K562 (cell line): ENCODE data around the gene CNPY4. TPM values are rescaled to one million over a fixed set of nuclear protein-coding genes. Genes with fewer than 3 reads are reported as not detected.

ENCODE experiments used
- CBX1 ChIP-seq: sonication (generic); IDR thresholded peaks from 2 replicates; pipeline ENCODE4 v1.6.1; 2016; ENCODE audit warnings: antibody characterized with exemption, low read depth, mild to moderate bottlenecking
- CCNT2 ChIP-seq: IDR thresholded peaks from 2 replicates; pipeline ENCODE4 v1.6.1; 2011; ENCODE audit warnings: borderline replicate concordance, low read depth, mild to moderate bottlenecking, moderate library complexity, mixed read lengths, low read length; ENCODE audit not compliant: insufficient read length; ENCODE audit errors: extremely low read depth
- CEBPB ChIP-seq: fragments of 450-650 bp; IDR thresholded peaks from 2 replicates; pipeline ENCODE4 v1.6.1; 2016; ENCODE audit warnings: missing genetic modification characterization, missing compliant biosample characterization
- CREM ChIP-seq: IDR thresholded peaks from 2 replicates; pipeline ENCODE4 v1.6.1; 2014; ENCODE audit warnings: antibody characterized with exemption, low read depth
- CTCFL ChIP-seq: IDR thresholded peaks from 2 replicates; pipeline ENCODE4 v1.6.1; 2011; ENCODE audit warnings: borderline replicate concordance, low read depth, mild to moderate bottlenecking, moderate library complexity, low read length; ENCODE audit not compliant: insufficient read depth, poor library complexity, severe bottlenecking
- HNRNPUL1 ChIP-seq: fragments of 200-400 bp; formaldehyde crosslinking; IDR thresholded peaks from 2 replicates; pipeline ENCODE4 v1.6.1; 2017; ENCODE audit warnings: low read length
- MAFK ChIP-seq: IDR thresholded peaks from 2 replicates; pipeline ENCODE4 v1.6.1; 2011; ENCODE audit warnings: low read length, improper control_type of control experiment
- MNT ChIP-seq, 2 experiments: fragments of 450-650 bp; conservative IDR thresholded peaks; 2 replicates each; pipeline ENCODE4 v1.6.1; 2017; ENCODE audit warnings: mild to moderate bottlenecking in 2 of 2, moderate library complexity in 2 of 2
- NR2F6 ChIP-seq: fragments of 450-650 bp; formaldehyde crosslinking; IDR thresholded peaks from 2 replicates; pipeline ENCODE4 v1.4.0; 2020; ENCODE audit warnings: mild to moderate bottlenecking
- PHB2 ChIP-seq: fragments of 450-650 bp; IDR thresholded peaks from 2 replicates; pipeline ENCODE4 v1.6.1; 2017; ENCODE audit warnings: low read depth
- PHF8 ChIP-seq: fragments of 200-600 bp; sonication (generic); IDR thresholded peaks from 2 replicates; pipeline ENCODE4 v1.6.1; 2012; ENCODE audit warnings: mixed run types, mild to moderate bottlenecking, inconsistent platforms, low read length, moderate library complexity, borderline replicate concordance
- POLR2AphosphoS2 ChIP-seq: IDR thresholded peaks from 2 replicates; pipeline ENCODE4 v1.6.1; 2012; ENCODE audit warnings: low read length, improper control_type of control experiment
- PYGO2 ChIP-seq: fragments of 450-650 bp; IDR thresholded peaks from 2 replicates; pipeline ENCODE4 v1.6.1; 2016; ENCODE audit warnings: mild to moderate bottlenecking, missing genetic modification characterization, moderate library complexity, missing compliant biosample characterization
- RCOR1 ChIP-seq, 2 experiments: IDR thresholded peaks; 2 replicates each; pipeline ENCODE4 v1.6.1; 2012; ENCODE audit warnings: low read depth in 2 of 2, low read length in 2 of 2, borderline replicate concordance in 1 of 2, improper control_type of control experiment in 1 of 2
- RFX7 ChIP-seq: fragments of 250-450 bp; sonication (Bioruptor Pico); IDR thresholded peaks from 2 replicates; pipeline ENCODE4 v1.5.1; 2021; ENCODE audit warnings: mild to moderate bottlenecking
- SAFB ChIP-seq: fragments of 200-400 bp; formaldehyde crosslinking; IDR thresholded peaks from 2 replicates; pipeline ENCODE4 v1.6.1; 2017; ENCODE audit warnings: low read depth, low read length, borderline replicate concordance
- SAFB2 ChIP-seq: fragments of 200-400 bp; formaldehyde crosslinking; IDR thresholded peaks from 2 replicates; pipeline ENCODE4 v1.6.1; 2018; ENCODE audit warnings: borderline replicate concordance, low read length, low read depth, moderate library complexity; ENCODE audit not compliant: severe bottlenecking
- TCF3 ChIP-seq: sonication (generic); formaldehyde crosslinking; IDR thresholded peaks from 2 replicates; pipeline ENCODE4 v1.4.0; 2020; ENCODE audit warnings: mild to moderate bottlenecking, missing genetic modification reagents
- TOE1 ChIP-seq, 2 experiments: fragments of 450-650 bp in 1 of 2; sonication (generic) in 1 of 2; formaldehyde crosslinking in 1 of 2; IDR thresholded peaks; 2 replicates each; pipeline versions ENCODE4 v1.7.1 to v1.8.0; 2016 to 2022; ENCODE audit warnings: borderline replicate concordance in 2 of 2, mild to moderate bottlenecking in 2 of 2, antibody characterized with exemption in 1 of 2, inconsistent platforms in 1 of 2, low read depth in 1 of 2, missing genetic modification reagents in 1 of 2, moderate library complexity in 1 of 2
- ZBTB17 ChIP-seq: fragments of 450-650 bp; formaldehyde crosslinking; IDR thresholded peaks from 2 replicates; pipeline ENCODE4 v1.4.0; 2020; ENCODE audit warnings: mild to moderate bottlenecking
- ZC3H11A ChIP-seq: IDR thresholded peaks from 2 replicates; pipeline ENCODE4 v1.6.1; 2012; ENCODE audit warnings: low read depth, low read length, improper control_type of control experiment
- ZNF239 ChIP-seq: fragments of 250-450 bp; sonication (Bioruptor Pico); IDR thresholded peaks from 2 replicates; pipeline ENCODE4 v1.4.0; 2020; ENCODE audit warnings: mild to moderate bottlenecking
- ZNF644 ChIP-seq: fragments of 200-800 bp; sonication (Bioruptor generic); IDR thresholded peaks from 2 replicates; pipeline ENCODE4 v1.6.1; 2016; ENCODE audit warnings: low read depth, missing genetic modification characterization, missing compliant biosample characterization
- ZNF75A ChIP-seq: fragments of 450-650 bp; formaldehyde crosslinking; IDR thresholded peaks from 2 replicates; pipeline ENCODE4 v1.4.0; 2020; ENCODE audit warnings: mild to moderate bottlenecking
- ZNF764 ChIP-seq: fragments of 250-450 bp; sonication (Bioruptor Pico); IDR thresholded peaks from 2 replicates; pipeline ENCODE4 v1.4.0; 2020; ENCODE audit warnings: low read depth, mild to moderate bottlenecking, moderate library complexity
- ZNF780A ChIP-seq: fragments of 250-450 bp; sonication (Bioruptor Pico); IDR thresholded peaks from 2 replicates; pipeline ENCODE4 v1.5.0; 2021; ENCODE audit warnings: mild to moderate bottlenecking
- polyA plus RNA-seq, 8 experiments: library from polyadenylated mRNA; depleted of rRNA in 4 of 8; stranded (reverse) in 5 of 8; unstranded in 3 of 8; fragments of >200 nt; fragmentation: Nextera tagmentation in 2 of 8; fragmentation: Illumina TruSeq in 1 of 8; extraction: Ambion mirVana in 2 of 8; extraction: Trizol in 1 of 8; gene quantifications; 2 replicates each; pipeline versions ENCODE4 v1.2.1 to v1.2.3, GENCODE V29; 2011 to 2014; ENCODE audit warnings: inconsistent platforms in 1 of 8, missing spikeins in 1 of 8
- total RNA-seq, 7 experiments: library from RNA; depleted of rRNA in 6 of 7; stranded (reverse); fragments of >200 nt in 6 of 7; fragmentation: Illumina TruSeq in 2 of 7; extraction: Trizol in 2 of 7; gene quantifications; 2 replicates each; pipeline versions ENCODE4 v1.2.1 to v1.2.3, GENCODE V29; 2011 to 2021; ENCODE audit warnings: low replicate concordance in 1 of 7

The CNPY4 gene
- total and polyA plus RNA-seq, 9 of the 15 experiments (the other 6 are each of a cell fraction or from before 2014, with no cell fraction given): 1.9 to 11.2 (median 7.0) TPM

- no peak for TF ChIP-seq ZC3H11A
- TF ChIP-seq CTCFL: no peak
- TF ChIP-seq SAFB2: no peak
- TF ChIP-seq PYGO2: peak; percentile 77
- no peak for TF ChIP-seq CBX1
- no peak for TF ChIP-seq POLR2AphosphoS2
- no peak for TF ChIP-seq ZNF644 (tag)
- TF ChIP-seq ZNF239 (CRISPR knock-in tag): peak; percentile 89
- TF ChIP-seq RCOR1 (IDR thresholded peaks at IDR 0.05; ENCODE audit: borderline replicate concordance in 1 of 2, low read depth in 2 of 2, low read length in 2 of 2): peak; percentile 82 to 97
- TF ChIP-seq PHB2: peak; percentile 7; the same call in 1 of the 2 replicates
- TF ChIP-seq CREM: peak; percentile 76
- TF ChIP-seq TOE1 (IDR thresholded peaks at IDR 0.05; ENCODE audit: borderline replicate concordance): peak; percentile 90
- TF ChIP-seq TOE1 (CRISPR knock-in tag; IDR thresholded peaks at IDR 0.05; ENCODE audit: borderline replicate concordance, low read depth): no peak
- TF ChIP-seq ZBTB17 (CRISPR knock-in tag): no peak
- TF ChIP-seq CCNT2: peak; percentile 49
- no peak for TF ChIP-seq SAFB
- TF ChIP-seq PHF8: peak; percentile 29; the same call in 1 of the 2 replicates
- TF ChIP-seq ZNF780A (CRISPR knock-in tag): no peak
- no peak for TF ChIP-seq RFX7 (CRISPR knock-in tag)
- no peak for TF ChIP-seq CEBPB
- TF ChIP-seq MNT (conservative IDR thresholded peaks at IDR 0.05): peak in 1 of 2 experiments; percentile 66; a peak in 2 of 4 replicates
- no peak for TF ChIP-seq HNRNPUL1
- TF ChIP-seq NR2F6 (CRISPR knock-in tag): no peak
- TF ChIP-seq TCF3 (CRISPR knock-in tag): peak; percentile 42; the same call in 1 of the 2 replicates
- no peak for TF ChIP-seq ZNF75A
- TF ChIP-seq ZNF764 (CRISPR knock-in tag): no peak
- TF ChIP-seq MAFK: peak; percentile 20; the same call in 1 of the 2 replicates
Measured at GRCh38 chr7:100167912-100168323, 48.5 kb downstream of the CNPY4 start (continued).
